ENCODE measurements around the gene MACO1. TPM values are rescaled to one million over a fixed set of nuclear protein-coding genes. Genes with fewer than 3 reads are reported as not detected.
A peak's percentile ranks its signal among the peaks of the same experiment; 100 is the strongest.
"Not testable (repeated sequence)": the region's sequence is repeated elsewhere in the genome, so short reads cannot be mapped to it uniquely, and the experiment has no call there.

Gene MACO1
- polyA plus RNA-seq: 10 to 100 TPM; 16.1 to 23.3 TPM

- no peaks in the 10 kb centered on the region for H3K27me3 ChIP-seq (ENCODE audit: control insufficient read depth in 1 of 2, insufficient read depth in 2 of 2, low read length in 2 of 2)
- H3K4me1 ChIP-seq (ENCODE audit: control insufficient read depth in 2 of 2, insufficient read depth in 2 of 2, low read length in 1 of 2): no peaks in the 10 kb centered on the region
- no peaks in the 10 kb centered on the region for H3K9me3 ChIP-seq (ENCODE audit: control insufficient read depth in 2 of 2, insufficient read depth in 1 of 2, low read depth in 1 of 2, low read length in 1 of 2)
- 0 to 1% methylated on average over 72 to 87 of the region's 87 CpGs for WGBS, 2 donors
- H3K36me3 ChIP-seq (ENCODE audit: control insufficient read depth in 2 of 2, insufficient read depth in 2 of 2, low read length in 1 of 2): no peaks in the 10 kb centered on the region
- peak within 1 kb of the TSS; percentile 75 to 96 for H3K4me3 ChIP-seq (ENCODE audit: low read depth in 1 of 2, low read length in 2 of 2)
- peak within 1 kb of the TSS; percentile 91 to 98 for H3K27ac ChIP-seq (ENCODE audit: low read depth in 2 of 2, low read length in 1 of 2)
Observed at GRCh38 chr1:25430073-25430966, at the start of gene MACO1. Gene MACO1 (plus strand): TSS chr1:25430897. CDS start chr1:25431099, 202 bp downstream.

- 86 to 93% methylated on average over 1 of the region's 1 CpG for WGBS, 2 donors
- not testable (repeated sequence) for H3K27ac ChIP-seq (ENCODE audit: low read depth in 2 of 2, low read length in 1 of 2); H3K4me3 ChIP-seq (ENCODE audit: low read depth in 1 of 2, low read length in 2 of 2); H3K36me3 ChIP-seq (ENCODE audit: control insufficient read depth in 2 of 2, insufficient read depth in 2 of 2, low read length in 1 of 2); H3K4me1 ChIP-seq (ENCODE audit: control insufficient read depth in 2 of 2, insufficient read depth in 2 of 2, low read length in 1 of 2); H3K9me3 ChIP-seq (ENCODE audit: control insufficient read depth in 2 of 2, insufficient read depth in 1 of 2, low read depth in 1 of 2, low read length in 1 of 2); H3K27me3 ChIP-seq (ENCODE audit: control insufficient read depth in 1 of 2, insufficient read depth in 2 of 2, low read length in 2 of 2)
Observed at GRCh38 chr1:25382543-25382942, 48.2 kb upstream of the MACO1 start.

- 79 to 90% methylated on average over 1 of the region's 1 CpG for WGBS, 2 donors
- not testable (repeated sequence) for H3K9me3 ChIP-seq (ENCODE audit: control insufficient read depth in 2 of 2, insufficient read depth in 1 of 2, low read depth in 1 of 2, low read length in 1 of 2); H3K27ac ChIP-seq (ENCODE audit: low read depth in 2 of 2, low read length in 1 of 2); H3K36me3 ChIP-seq (ENCODE audit: control insufficient read depth in 2 of 2, insufficient read depth in 2 of 2, low read length in 1 of 2); H3K4me1 ChIP-seq (ENCODE audit: control insufficient read depth in 2 of 2, insufficient read depth in 2 of 2, low read length in 1 of 2); H3K27me3 ChIP-seq (ENCODE audit: control insufficient read depth in 1 of 2, insufficient read depth in 2 of 2, low read length in 2 of 2); H3K4me3 ChIP-seq (ENCODE audit: low read depth in 1 of 2, low read length in 2 of 2)
Observed at GRCh38 chr1:25383090-25383489, 47.6 kb upstream of the MACO1 start.

- H3K4me1 ChIP-seq (ENCODE audit: control insufficient read depth in 2 of 2, insufficient read depth in 2 of 2, low read length in 1 of 2); H3K27me3 ChIP-seq (ENCODE audit: control insufficient read depth in 1 of 2, insufficient read depth in 2 of 2, low read length in 2 of 2); H3K9me3 ChIP-seq (ENCODE audit: control insufficient read depth in 2 of 2, insufficient read depth in 1 of 2, low read depth in 1 of 2, low read length in 1 of 2); H3K36me3 ChIP-seq (ENCODE audit: control insufficient read depth in 2 of 2, insufficient read depth in 2 of 2, low read length in 1 of 2); H3K4me3 ChIP-seq (ENCODE audit: low read depth in 1 of 2, low read length in 2 of 2); H3K27ac ChIP-seq (ENCODE audit: low read depth in 2 of 2, low read length in 1 of 2): not testable (repeated sequence)
- WGBS, 2 donors: no CpG with 5 or more reads among the region's 1 CpG
Observed at GRCh38 chr1:25383875-25384274, 46.8 kb upstream of the MACO1 start.

GRCh38 chr1:25387096-25387495 is 43.6 kb upstream of the MACO1 start:
- not testable (repeated sequence) for H3K4me3 ChIP-seq (ENCODE audit: low read depth in 1 of 2, low read length in 2 of 2); H3K27ac ChIP-seq (ENCODE audit: low read depth in 2 of 2, low read length in 1 of 2); H3K4me1 ChIP-seq (ENCODE audit: control insufficient read depth in 2 of 2, insufficient read depth in 2 of 2, low read length in 1 of 2); H3K27me3 ChIP-seq (ENCODE audit: control insufficient read depth in 1 of 2, insufficient read depth in 2 of 2, low read length in 2 of 2); H3K9me3 ChIP-seq (ENCODE audit: control insufficient read depth in 2 of 2, insufficient read depth in 1 of 2, low read depth in 1 of 2, low read length in 1 of 2); H3K36me3 ChIP-seq (ENCODE audit: control insufficient read depth in 2 of 2, insufficient read depth in 2 of 2, low read length in 1 of 2)
- 58 to 66% methylated on average over 4 of the region's 4 CpGs for WGBS, 2 donors

- not testable (repeated sequence) for H3K27ac ChIP-seq (ENCODE audit: low read depth in 2 of 2, low read length in 1 of 2); H3K4me1 ChIP-seq (ENCODE audit: control insufficient read depth in 2 of 2, insufficient read depth in 2 of 2, low read length in 1 of 2); H3K9me3 ChIP-seq (ENCODE audit: control insufficient read depth in 2 of 2, insufficient read depth in 1 of 2, low read depth in 1 of 2, low read length in 1 of 2); H3K4me3 ChIP-seq (ENCODE audit: low read depth in 1 of 2, low read length in 2 of 2); H3K36me3 ChIP-seq (ENCODE audit: control insufficient read depth in 2 of 2, insufficient read depth in 2 of 2, low read length in 1 of 2); H3K27me3 ChIP-seq (ENCODE audit: control insufficient read depth in 1 of 2, insufficient read depth in 2 of 2, low read length in 2 of 2)
- 61 to 68% methylated on average over 8 to 9 of the region's 9 CpGs for WGBS, 2 donors
Observed at GRCh38 chr1:25388691-25389090, 42.0 kb upstream of the MACO1 start.

GRCh38 chr1:25389721-25390120 is 41.0 kb upstream of the MACO1 start:
- H3K27ac ChIP-seq (ENCODE audit: low read depth in 2 of 2, low read length in 1 of 2); H3K36me3 ChIP-seq (ENCODE audit: control insufficient read depth in 2 of 2, insufficient read depth in 2 of 2, low read length in 1 of 2); H3K4me1 ChIP-seq (ENCODE audit: control insufficient read depth in 2 of 2, insufficient read depth in 2 of 2, low read length in 1 of 2); H3K4me3 ChIP-seq (ENCODE audit: low read depth in 1 of 2, low read length in 2 of 2); H3K9me3 ChIP-seq (ENCODE audit: control insufficient read depth in 2 of 2, insufficient read depth in 1 of 2, low read depth in 1 of 2, low read length in 1 of 2); H3K27me3 ChIP-seq (ENCODE audit: control insufficient read depth in 1 of 2, insufficient read depth in 2 of 2, low read length in 2 of 2): not testable (repeated sequence)
- WGBS, 2 donors: 73 to 75% methylated on average over 3 of the region's 3 CpGs

- WGBS, 2 donors: 88 to 93% methylated on average over 6 of the region's 6 CpGs
- H3K36me3 ChIP-seq (ENCODE audit: control insufficient read depth in 2 of 2, insufficient read depth in 2 of 2, low read length in 1 of 2): no peaks in the 10 kb centered on the region
Observed at GRCh38 chr1:25392841-25393240, 37.9 kb upstream of the MACO1 start.

GRCh38 chr1:25397549-25397948 is 33.1 kb upstream of the MACO1 start:
- not testable (repeated sequence) for H3K9me3 ChIP-seq (ENCODE audit: control insufficient read depth in 2 of 2, insufficient read depth in 1 of 2, low read depth in 1 of 2, low read length in 1 of 2); H3K27me3 ChIP-seq (ENCODE audit: control insufficient read depth in 1 of 2, insufficient read depth in 2 of 2, low read length in 2 of 2); H3K27ac ChIP-seq (ENCODE audit: low read depth in 2 of 2, low read length in 1 of 2); H3K4me3 ChIP-seq (ENCODE audit: low read depth in 1 of 2, low read length in 2 of 2); H3K36me3 ChIP-seq (ENCODE audit: control insufficient read depth in 2 of 2, insufficient read depth in 2 of 2, low read length in 1 of 2); H3K4me1 ChIP-seq (ENCODE audit: control insufficient read depth in 2 of 2, insufficient read depth in 2 of 2, low read length in 1 of 2)
- WGBS, 2 donors: 74 to 81% methylated on average over 4 to 5 of the region's 10 CpGs

More at GRCh38 chr1:25392841-25393240, 37.9 kb upstream of the MACO1 start:
- Histone ChIP-seq H3K9me3 (ENCODE audit: control insufficient read depth in 2 of 2, insufficient read depth in 1 of 2, low read depth in 1 of 2, low read length in 1 of 2) (no peaks in the 10 kb centered on the region), H3K27me3 (ENCODE audit: control insufficient read depth in 1 of 2, insufficient read depth in 2 of 2, low read length in 2 of 2) (no peaks in the 10 kb centered on the region), H3K4me1 (ENCODE audit: control insufficient read depth in 2 of 2, insufficient read depth in 2 of 2, low read length in 1 of 2) (no peaks in the 10 kb centered on the region), H3K27ac (ENCODE audit: low read depth in 2 of 2, low read length in 1 of 2) (no peak overlapping the region), H3K4me3 (ENCODE audit: low read depth in 1 of 2, low read length in 2 of 2) (no peak overlapping the region)

GRCh38 chr1:25398079-25398478 is 32.6 kb upstream of the MACO1 start:
- WGBS, 2 donors: no CpG with 5 or more reads among the region's 2 CpGs
- not testable (repeated sequence) for H3K4me1 ChIP-seq (ENCODE audit: control insufficient read depth in 2 of 2, insufficient read depth in 2 of 2, low read length in 1 of 2); H3K36me3 ChIP-seq (ENCODE audit: control insufficient read depth in 2 of 2, insufficient read depth in 2 of 2, low read length in 1 of 2); H3K27me3 ChIP-seq (ENCODE audit: control insufficient read depth in 1 of 2, insufficient read depth in 2 of 2, low read length in 2 of 2); H3K9me3 ChIP-seq (ENCODE audit: control insufficient read depth in 2 of 2, insufficient read depth in 1 of 2, low read depth in 1 of 2, low read length in 1 of 2); H3K4me3 ChIP-seq (ENCODE audit: low read depth in 1 of 2, low read length in 2 of 2); H3K27ac ChIP-seq (ENCODE audit: low read depth in 2 of 2, low read length in 1 of 2)
